A549 (cell line): ENCODE results near the gene GNA12. TPM values are rescaled to one million over a fixed set of nuclear protein-coding genes. Genes with fewer than 3 reads are reported as not detected.

Experiments used
- ATAC-seq, 2 experiments: fragments of 200-7000 bp in 1 of 2; fragments of >200 bp in 1 of 2; cut with Nextera tagmentation in 1 of 2; cut with Tn5 transposase in 1 of 2; 3 replicates each; pipeline versions ENCODE4 v1.8.0 to v1.9.1; 2018 to 2020; ENCODE audit warnings: mild to moderate bottlenecking in 1 of 2, moderate library complexity in 1 of 2
- CTCF ChIA-PET: fragments of 300-600 bp; sonication (Branson Sonifier 250); formaldehyde crosslinking; extraction: SDS; loops from one replicate; lab custom pipeline; 2021; ENCODE audit warnings: antibody characterized with exemption, inconsistent platforms; lab: Yijun Ruan, JAX
- POLR2A ChIA-PET: fragments of 350-600 bp; formaldehyde crosslinking; extraction: SDS; loops from one replicate; lab custom pipeline; 2021; ENCODE audit warnings: antibody characterized with exemption, inconsistent platforms; lab: Yijun Ruan, JAX
- DNase-seq, 2 experiments: peaks; one replicate each; pipeline versions ENCODE4 v3.0.0 to v3.0.0-alpha.2; 2011 to 2016; ENCODE audit warnings: low read depth in 1 of 2, low spot score in 1 of 2
- FAIRE-seq: peaks from 2 replicates; lab custom pipeline; 2011; peaks lifted over from hg19 to GRCh38; lab: Jason Lieb, UNC
- H3K27ac ChIP-seq, 2 experiments: fragments of >200 bp; sonication (Bioruptor Twin); formaldehyde crosslinking; 3 replicates each; pipeline ENCODE4 v1.5.1; 2016 to 2017
- H3K4me1 ChIP-seq: fragments of >200 bp; sonication (Bioruptor Twin); formaldehyde crosslinking; 3 replicates; pipeline ENCODE4 v1.6.1; 2016
- H3K4me2 ChIP-seq: fragments of >200 bp; sonication (Bioruptor Twin); formaldehyde crosslinking; 3 replicates; pipeline ENCODE4 v1.6.1; 2016
- H3K4me3 ChIP-seq: fragments of >200 bp; sonication (Bioruptor Twin); formaldehyde crosslinking; 3 replicates; pipeline ENCODE4 v1.5.1; 2016
- H3K9me3 ChIP-seq: fragments of >200 bp; sonication (Bioruptor Twin); formaldehyde crosslinking; 3 replicates; pipeline ENCODE4 v1.6.1; 2016
- CBX8 ChIP-seq: fragments of 200-600 bp; sonication (generic); IDR thresholded peaks from 2 replicates; pipeline ENCODE4 v1.6.1; 2016
- CEBPB ChIP-seq, 2 experiments: fragments of >200 bp in 1 of 2; sonication (Bioruptor Twin) in 1 of 2; formaldehyde crosslinking in 1 of 2; IDR thresholded peaks; 2 replicates each; pipeline ENCODE4 v1.6.1; 2012 to 2016
- CTCF ChIP-seq: fragments of >200 bp; sonication (Bioruptor Twin); formaldehyde crosslinking; IDR thresholded peaks from 3 replicates; pipeline ENCODE4 v1.5.1; 2016
- E2F6 ChIP-seq: IDR thresholded peaks from 2 replicates; pipeline ENCODE4 v1.6.1; 2012; ENCODE audit warnings: low read depth, borderline replicate concordance
- EHMT2 ChIP-seq: fragments of 200-600 bp; sonication (generic); IDR thresholded peaks from 2 replicates; pipeline ENCODE4 v1.6.1; 2016; ENCODE audit warnings: antibody characterized with exemption, low read depth, mild to moderate bottlenecking, moderate library complexity
- ESRRA ChIP-seq: fragments of 150-350 bp; IDR thresholded peaks from 2 replicates; pipeline ENCODE4 v1.6.1; 2014; ENCODE audit warnings: mild to moderate bottlenecking, low read length, borderline replicate concordance
- FOXS1 ChIP-seq: fragments of 250-450 bp; sonication (Bioruptor Pico); IDR thresholded peaks from 2 replicates; pipeline ENCODE4 v1.5.0; 2020; ENCODE audit warnings: mild to moderate bottlenecking, moderate library complexity
- HES2 ChIP-seq: fragments of >200 bp; sonication (Bioruptor Twin); formaldehyde crosslinking; IDR thresholded peaks from 2 replicates; pipeline ENCODE4 v1.6.1; 2016
- HEYL ChIP-seq: fragments of 250-450 bp; sonication (Bioruptor Pico); IDR thresholded peaks from 2 replicates; pipeline ENCODE4 v1.8.0; 2021; ENCODE audit warnings: mild to moderate bottlenecking, moderate library complexity
- HMGXB4 ChIP-seq: fragments of 250-450 bp; sonication (Bioruptor Pico); IDR thresholded peaks from 2 replicates; pipeline ENCODE4 v1.5.0; 2021; ENCODE audit warnings: mild to moderate bottlenecking, moderate library complexity, borderline replicate concordance
- HOXA7 ChIP-seq: fragments of 250-450 bp; sonication (Bioruptor Pico); IDR thresholded peaks from 2 replicates; pipeline ENCODE4 v1.5.0; 2020; ENCODE audit warnings: mild to moderate bottlenecking, moderate library complexity
- HOXB13 ChIP-seq: fragments of 250-450 bp; sonication (Bioruptor Pico); IDR thresholded peaks from 2 replicates; pipeline ENCODE4 v1.5.0; 2020; ENCODE audit warnings: low read depth, mild to moderate bottlenecking, moderate library complexity
- HOXB5 ChIP-seq: fragments of 250-450 bp; sonication (Bioruptor Pico); IDR thresholded peaks from 2 replicates; pipeline ENCODE4 v1.5.0; 2020; ENCODE audit warnings: mild to moderate bottlenecking, moderate library complexity
- JUN ChIP-seq, 2 experiments: fragments of >200 bp; sonication (Bioruptor Twin); formaldehyde crosslinking; IDR thresholded peaks; 2 replicates in 1 of 2; 3 replicates in 1 of 2; pipeline ENCODE4 v1.6.1; 2016 to 2017
- KDM1A ChIP-seq: fragments of 200-600 bp; sonication (generic); IDR thresholded peaks from 2 replicates; pipeline ENCODE4 v1.6.1; 2016; ENCODE audit warnings: low read depth, mild to moderate bottlenecking
- KDM5A ChIP-seq: fragments of 200-600 bp; sonication (generic); IDR thresholded peaks from 2 replicates; pipeline ENCODE4 v1.6.1; 2016; ENCODE audit warnings: antibody characterized with exemption, mild to moderate bottlenecking
- MAFK ChIP-seq: fragments of 450-650 bp; IDR thresholded peaks from 2 replicates; pipeline ENCODE4 v1.6.1; 2014; ENCODE audit not compliant: partially characterized antibody
- MYC ChIP-seq: IDR thresholded peaks from 2 replicates; pipeline ENCODE4 v1.6.1; 2012; ENCODE audit warnings: mild to moderate bottlenecking, inconsistent platforms, low read length, improper control_type of control experiment, borderline replicate concordance
- PHF8 ChIP-seq: fragments of 200-600 bp; sonication (generic); IDR thresholded peaks from 2 replicates; pipeline ENCODE4 v1.6.1; 2016; ENCODE audit warnings: low read depth, mild to moderate bottlenecking, antibody characterized with exemption, moderate library complexity, borderline replicate concordance
- POLR2AphosphoS2 ChIP-seq: conservative IDR thresholded peaks from 2 replicates; pipeline ENCODE4 v1.6.1; 2012; ENCODE audit warnings: low read length, improper control_type of control experiment, inconsistent platforms
- RAD21 ChIP-seq, 2 experiments: fragments of >200 bp in 1 of 2; sonication (Bioruptor Twin) in 1 of 2; formaldehyde crosslinking in 1 of 2; IDR thresholded peaks in 1 of 2; conservative IDR thresholded peaks in 1 of 2; 2 replicates in 1 of 2; 3 replicates in 1 of 2; pipeline ENCODE4 v1.6.1; 2012 to 2018; ENCODE audit warnings: inconsistent platforms in 1 of 2
- RCOR1 ChIP-seq: fragments of 150-350 bp; IDR thresholded peaks from 2 replicates; pipeline ENCODE4 v1.6.1; 2014; ENCODE audit warnings: antibody characterized with exemption, low read length, low read depth
- REST ChIP-seq: fragments of 200-600 bp; sonication (generic); IDR thresholded peaks from 2 replicates; pipeline ENCODE4 v1.6.1; 2016; ENCODE audit warnings: antibody characterized with exemption, mild to moderate bottlenecking, moderate library complexity
- RFX5 ChIP-seq: fragments of 450-650 bp; IDR thresholded peaks from 2 replicates; pipeline ENCODE4 v1.7.1; 2014; ENCODE audit warnings: antibody characterized with exemption, mild to moderate bottlenecking, moderate library complexity
- SMC3 ChIP-seq: fragments of >200 bp; sonication (Bioruptor Twin); formaldehyde crosslinking; IDR thresholded peaks from 3 replicates; pipeline ENCODE4 v1.6.1; 2018; ENCODE audit warnings: inconsistent platforms
- TFCP2L1 ChIP-seq: fragments of 250-450 bp; sonication (Bioruptor Pico); IDR thresholded peaks from 2 replicates; pipeline ENCODE4 v1.5.0; 2021; ENCODE audit warnings: mild to moderate bottlenecking
- USF2 ChIP-seq: fragments of 450-650 bp; IDR thresholded peaks from 2 replicates; pipeline ENCODE4 v1.6.1; 2014; ENCODE audit warnings: antibody characterized with exemption
- WGBS: methylation state at CpG from one replicate; pipeline ENCODE4 v1.1.6; 2017; ENCODE audit errors: missing lambda C conversion rate; 5-methylcytosine and 5-hydroxymethylcytosine counted together
- polyA plus RNA-seq, 4 experiments: library from polyadenylated mRNA; depleted of rRNA in 3 of 4; stranded (reverse); fragments of >200 nt; fragmentation: RNase III in 1 of 4; extraction: RNeasy Plus Mini Kit Qiagen cat#74134 plus additional on column Dnase treatment in 1 of 4; gene quantifications; 2 replicates in 3 of 4; 3 replicates in 1 of 4; pipeline ENCODE4 v1.2.3, GENCODE V29; 2011 to 2017

GNA12 gene
- polyA plus RNA-seq, 2 of the 4 experiments (the other 2 are of a cell fraction) = 33.0 to 43.7 TPM

- Histone ChIP-seq H3K9me3 (no peaks in the 10 kb centered on the region), H3K4me2 (no peak overlapping the region), H3K4me3 (no peak overlapping the region), H3K4me1 (no peaks in the 10 kb centered on the region), H3K27ac (no peak overlapping the region)
- TF ChIP-seq FOXS1 (CRISPR knock-in tag) = no peak
- no peak for TF ChIP-seq HMGXB4
- no peak for TF ChIP-seq MYC
- TF ChIP-seq HOXB13 = no peak
- TF ChIP-seq KDM5A = no peak
- TF ChIP-seq CBX8 = no peak
- no peak for TF ChIP-seq MAFK
- no peak for TF ChIP-seq RAD21 (conservative IDR thresholded peaks at IDR 0.05 in 1 of 2, IDR thresholded peaks at IDR 0.05 in 1 of 2)
- TF ChIP-seq CTCF = no peak
- no peak for TF ChIP-seq JUN (IDR thresholded peaks at IDR 0.05)
- TF ChIP-seq POLR2AphosphoS2 = no peak
- TF ChIP-seq SMC3 = no peak
- no peak for TF ChIP-seq RFX5
- no peak for TF ChIP-seq CEBPB (IDR thresholded peaks at IDR 0.05)
- no peak for ATAC-seq
- FAIRE-seq = no peak
- ChIA-PET CTCF (interaction anchor here (0.7 to 6.6 kb wide), 3 partner anchors 14 to 686 kb away, joined by 3 to 47 read pairs (median 3); no protein-coding TSS in a partner anchor), POLR2A (interaction anchor here (0.6 kb wide), 1 partner anchor 329 kb away, joined by 4 read pairs; no protein-coding TSS in a partner anchor)
- WGBS = 51% methylated on average over 2 of the region's 2 CpGs
- no peak for DNase-seq
Measured at GRCh38 chr7:2851497-2851896, 7.4 kb upstream of the GNA12 start.

GRCh38 chr7:2849941-2850766 is 6.0 kb upstream of the GNA12 start:
- H3K27ac ChIP-seq = no peak overlapping the region
- WGBS = 73% methylated on average over 6 of the region's 6 CpGs
- ChIA-PET POLR2A (no interaction called here), CTCF (no interaction called here)
- FAIRE-seq = no peak
- no peak for DNase-seq
- no peak for ATAC-seq
- no peaks in the 10 kb centered on the region for H3K9me3 ChIP-seq
- no peak overlapping the region for H3K4me3 ChIP-seq
- H3K4me1 ChIP-seq = no peaks in the 10 kb centered on the region
- TF ChIP-seq ESRRA = no peak
- no peak for TF ChIP-seq EHMT2
- no peak for TF ChIP-seq TFCP2L1 (CRISPR knock-in tag)
- no peak for TF ChIP-seq HOXA7
- TF ChIP-seq E2F6 = no peak
- TF ChIP-seq HOXB5 (CRISPR knock-in tag) = no peak
- TF ChIP-seq HES2 = no peak
- TF ChIP-seq HEYL (CRISPR knock-in tag) = no peak
- TF ChIP-seq POLR2AphosphoS2 = no peak
- no peak for TF ChIP-seq REST
- TF ChIP-seq RCOR1 = no peak
- TF ChIP-seq KDM1A = no peak
- no peak for TF ChIP-seq USF2
- TF ChIP-seq PHF8 = no peak
- no peak for TF ChIP-seq RFX5
- H3K4me2 ChIP-seq = no peak overlapping the region
